ENCODE measurements around the gene COL9A3.

COL9A3 gene

GRCh38 chr20:62799036-62799435 lies 17.8 kb upstream of the COL9A3 start:
- DNase-seq: no peak

GRCh38 chr20:62799459-62799858 lies 17.4 kb upstream of the COL9A3 start:
- no peak for DNase-seq

- no peak for DNase-seq
These were observed 17.0 kb upstream of the COL9A3 start for GRCh38 chr20:62799873-62800272.

GRCh38 chr20:62800314-62801259 lies 16.3 kb upstream of the COL9A3 start:
- DNase-seq: no peak

GRCh38 chr20:62801284-62802010 lies 15.4 kb upstream of the COL9A3 start:
- no peak for DNase-seq

GRCh38 chr20:62802026-62802712 lies 14.7 kb upstream of the COL9A3 start:
- no peak for DNase-seq

GRCh38 chr20:62804021-62804626 lies 12.7 kb upstream of the COL9A3 start:
- DNase-seq: peak; percentile 31 to 37

GRCh38 chr20:62804627-62805154 lies 12.2 kb upstream of the COL9A3 start, which contains the start of gene OGFR:
TSS of gene OGFR (plus strand) at chr20:62804835. CDS start at chr20:62804860, 25 bp downstream.
- peak; percentile 70 to 77 for DNase-seq

- DNase-seq: no peak
These were observed 11.6 kb upstream of the COL9A3 start for GRCh38 chr20:62805155-62805710.

GRCh38 chr20:62805711-62806382 lies 11.0 kb upstream of the COL9A3 start:
- DNase-seq: peak in 1 of 2 donors; percentile 35

GRCh38 chr20:62806383-62807050 lies 10.3 kb upstream of the COL9A3 start:
- no peak for DNase-seq

- DNase-seq: no peak
These were observed 9.2 kb upstream of the COL9A3 start for GRCh38 chr20:62807444-62808210.

GRCh38 chr20:62808211-62808865 lies 8.5 kb upstream of the COL9A3 start:
- peak; percentile 73 to 78 for DNase-seq

GRCh38 chr20:62809530-62810428 lies 7.1 kb upstream of the COL9A3 start:
- no peak for DNase-seq

GRCh38 chr20:62811320-62811719 lies 5.5 kb upstream of the COL9A3 start:
- DNase-seq: no peak

GRCh38 chr20:62811720-62812119 lies 5.1 kb upstream of the COL9A3 start:
- no peak for DNase-seq

- no peak for DNase-seq
These were observed 4.5 kb upstream of the COL9A3 start for GRCh38 chr20:62812181-62812906.

GRCh38 chr20:62812907-62813200 lies 4.0 kb upstream of the COL9A3 start:
- DNase-seq: no peak
